Mesothelial cell of epicardium (in vitro differentiated cells): ENCODE results near the gene JMJD1C. TPM values are rescaled to one million over a fixed set of nuclear protein-coding genes. Genes with fewer than 3 reads are reported as not detected.
"Not testable (repeated sequence)": the region's sequence is repeated elsewhere in the genome, so short reads cannot be mapped to it uniquely, and the experiment has no call there.

Experiments
- DNase-seq, 2 experiments: peaks; one replicate each; pipeline ENCODE4 v3.0.0; 2021; ENCODE audit warnings: low spot score in 2 of 2; ENCODE audit not compliant: unreplicated experiment in 2 of 2
- H3K27ac Mint-ChIP-seq: 2 replicates; pipeline ENCODE4 v1.8.0; 2021; ENCODE audit warnings: mixed read lengths
- H3K27me3 Mint-ChIP-seq: 2 replicates; pipeline ENCODE4 v1.8.0; 2021; ENCODE audit warnings: low read depth, mixed read lengths
- H3K36me3 Mint-ChIP-seq: 2 replicates; pipeline ENCODE4 v1.8.0; 2021; ENCODE audit warnings: mixed read lengths
- H3K4me1 Mint-ChIP-seq: 2 replicates; pipeline ENCODE4 v1.8.0; 2021; ENCODE audit warnings: mixed read lengths
- H3K4me3 Mint-ChIP-seq: 2 replicates; pipeline ENCODE4 v1.8.0; 2021; ENCODE audit warnings: mild to moderate bottlenecking, moderate library complexity, mixed read lengths
- H3K9me3 Mint-ChIP-seq: 2 replicates; pipeline ENCODE4 v1.8.0; 2021; ENCODE audit warnings: mixed read lengths
- total RNA-seq: library from RNA; stranded (reverse); gene quantifications from 3 replicates; pipeline ENCODE4 v1.2.1, GENCODE V29; 2021
- TF ChIP-seq, protein P1 (sequence below): fragments of 200-600 bp; sonication (generic); IDR thresholded peaks from one replicate; pipeline ENCODE4 v1.5.0; 2021; ENCODE audit warnings: antibody characterized with exemption; ENCODE audit not compliant: unreplicated experiment

The JMJD1C gene
- total RNA-seq, 1 donor from 2014 or later, result 112 TPM

DNA sequence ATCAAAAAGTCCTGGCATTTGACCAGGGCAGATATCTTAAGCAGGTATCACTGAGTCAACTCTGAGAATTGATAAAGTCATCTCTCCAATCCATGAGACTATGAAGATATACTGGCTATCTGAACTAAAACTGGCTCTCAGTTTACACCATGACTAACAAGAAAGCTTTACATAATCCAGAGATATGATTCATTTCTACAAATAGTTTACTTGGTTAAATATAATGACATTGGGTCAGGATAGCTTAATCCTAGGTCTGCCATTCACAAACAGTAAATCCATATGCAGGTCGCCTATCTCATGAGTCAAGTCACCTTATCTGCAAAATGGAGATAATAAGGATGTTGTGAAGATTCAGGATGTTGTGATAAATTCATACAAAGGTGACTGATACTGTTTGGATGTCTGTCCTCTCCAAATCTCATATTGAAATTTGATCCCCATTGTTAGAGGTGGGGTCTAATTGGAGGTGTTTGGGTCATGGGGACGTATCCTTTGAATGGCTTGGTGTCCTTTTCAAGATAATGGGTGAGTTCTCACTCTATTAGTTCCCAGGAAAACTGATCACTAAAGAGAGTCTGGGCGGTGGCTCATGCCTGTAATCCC lies 117.4 kb downstream of the JMJD1C start:
- no peak for DNase-seq
- H3K4me3 Mint-ChIP-seq, result no peak overlapping the region
- H3K36me3 Mint-ChIP-seq, result peaks cover 10% of the 10 kb centered on the region
- H3K27me3 Mint-ChIP-seq, result no peaks in the 10 kb centered on the region
- TF ChIP-seq, protein P1, sequence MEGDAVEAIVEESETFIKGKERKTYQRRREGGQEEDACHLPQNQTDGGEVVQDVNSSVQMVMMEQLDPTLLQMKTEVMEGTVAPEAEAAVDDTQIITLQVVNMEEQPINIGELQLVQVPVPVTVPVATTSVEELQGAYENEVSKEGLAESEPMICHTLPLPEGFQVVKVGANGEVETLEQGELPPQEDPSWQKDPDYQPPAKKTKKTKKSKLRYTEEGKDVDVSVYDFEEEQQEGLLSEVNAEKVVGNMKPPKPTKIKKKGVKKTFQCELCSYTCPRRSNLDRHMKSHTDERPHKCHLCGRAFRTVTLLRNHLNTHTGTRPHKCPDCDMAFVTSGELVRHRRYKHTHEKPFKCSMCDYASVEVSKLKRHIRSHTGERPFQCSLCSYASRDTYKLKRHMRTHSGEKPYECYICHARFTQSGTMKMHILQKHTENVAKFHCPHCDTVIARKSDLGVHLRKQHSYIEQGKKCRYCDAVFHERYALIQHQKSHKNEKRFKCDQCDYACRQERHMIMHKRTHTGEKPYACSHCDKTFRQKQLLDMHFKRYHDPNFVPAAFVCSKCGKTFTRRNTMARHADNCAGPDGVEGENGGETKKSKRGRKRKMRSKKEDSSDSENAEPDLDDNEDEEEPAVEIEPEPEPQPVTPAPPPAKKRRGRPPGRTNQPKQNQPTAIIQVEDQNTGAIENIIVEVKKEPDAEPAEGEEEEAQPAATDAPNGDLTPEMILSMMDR, result no peak
- no peak overlapping the region for H3K27ac Mint-ChIP-seq
- H3K9me3 Mint-ChIP-seq, result peaks cover 7% of the 10 kb centered on the region
- H3K4me1 Mint-ChIP-seq, result no peaks in the 10 kb centered on the region

DNA sequence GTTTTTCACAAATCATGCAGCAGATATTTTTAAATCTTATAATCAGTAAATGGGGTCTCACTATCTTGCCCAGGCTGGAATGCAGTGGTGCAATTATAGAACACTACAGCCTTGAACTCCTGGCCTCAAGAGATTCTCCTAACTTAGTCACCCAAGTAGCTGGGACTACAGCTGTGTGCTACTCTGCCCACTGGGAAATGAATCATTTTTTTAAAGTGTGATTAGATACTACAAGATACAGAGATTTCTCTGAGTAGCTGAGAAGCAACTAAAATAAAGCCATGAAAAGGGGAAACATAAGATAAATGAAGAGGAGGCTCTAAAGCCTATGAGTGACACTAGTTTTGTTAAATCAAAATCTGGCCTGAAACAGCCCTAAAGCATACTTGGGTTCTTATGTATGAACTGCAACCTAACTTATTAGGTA lies 119.7 kb downstream of the JMJD1C start:
- TF ChIP-seq, protein P1, result no peak
- Mint-ChIP-seq H3K36me3 (peaks cover 7% of the 10 kb centered on the region), H3K27me3 (no peaks in the 10 kb centered on the region), H3K4me1 (no peaks in the 10 kb centered on the region), H3K9me3 (peaks cover 7% of the 10 kb centered on the region), H3K27ac (no peak overlapping the region), H3K4me3 (no peak overlapping the region)
- DNase-seq, result no peak

DNA sequence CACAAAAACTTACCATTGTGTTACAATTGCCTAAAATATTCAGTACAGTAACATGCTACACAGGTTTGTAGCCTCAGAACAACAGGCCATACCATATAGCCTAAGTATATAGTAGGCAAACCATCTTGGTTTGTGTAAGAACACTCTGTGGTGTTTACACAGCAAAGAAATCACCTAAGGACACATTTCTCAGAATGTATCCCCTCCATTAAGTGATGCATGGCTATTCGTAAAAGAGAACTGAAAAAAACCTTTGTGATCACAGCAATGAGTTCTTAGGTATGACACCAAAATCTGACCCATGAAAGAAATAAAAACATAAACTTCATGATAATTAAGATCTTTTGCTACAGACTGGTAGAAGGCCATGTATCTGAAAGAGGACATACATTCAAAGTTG lies 121.5 kb downstream of the JMJD1C start:
- peaks cover 7% of the 10 kb centered on the region for H3K36me3 Mint-ChIP-seq
- TF ChIP-seq, protein P1, result no peak
- peaks cover 7% of the 10 kb centered on the region for H3K9me3 Mint-ChIP-seq
- no peak overlapping the region for H3K4me3 Mint-ChIP-seq
- H3K4me1 Mint-ChIP-seq, result no peaks in the 10 kb centered on the region
- DNase-seq, result no peak
- H3K27me3 Mint-ChIP-seq, result no peaks in the 10 kb centered on the region
- no peak overlapping the region for H3K27ac Mint-ChIP-seq

DNA sequence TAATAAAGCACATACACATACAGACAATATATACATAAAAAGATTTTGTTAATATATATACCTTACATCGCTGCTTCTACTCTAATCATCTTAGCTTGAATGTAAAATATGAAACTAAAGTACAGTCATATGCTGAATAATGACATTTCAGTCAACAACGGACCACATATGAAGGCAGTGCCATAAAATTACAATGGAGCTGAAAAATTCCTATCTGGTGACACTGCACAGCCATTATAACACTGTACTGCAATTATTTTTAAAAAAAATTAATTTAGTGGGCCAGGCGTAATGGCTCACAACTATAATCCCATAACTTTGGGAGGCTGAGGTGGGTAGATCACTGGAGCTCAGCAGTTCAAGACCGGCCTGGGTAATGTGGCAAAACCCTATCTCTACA lies 122.3 kb downstream of the JMJD1C start:
- Mint-ChIP-seq H3K4me3 (no peak overlapping the region), H3K4me1 (no peaks in the 10 kb centered on the region), H3K9me3 (peaks cover 7% of the 10 kb centered on the region), H3K27ac (no peak overlapping the region), H3K27me3 (no peaks in the 10 kb centered on the region), H3K36me3 (peaks cover 5% of the 10 kb centered on the region)
- TF ChIP-seq, protein P1, result no peak
- DNase-seq, result no peak

DNA sequence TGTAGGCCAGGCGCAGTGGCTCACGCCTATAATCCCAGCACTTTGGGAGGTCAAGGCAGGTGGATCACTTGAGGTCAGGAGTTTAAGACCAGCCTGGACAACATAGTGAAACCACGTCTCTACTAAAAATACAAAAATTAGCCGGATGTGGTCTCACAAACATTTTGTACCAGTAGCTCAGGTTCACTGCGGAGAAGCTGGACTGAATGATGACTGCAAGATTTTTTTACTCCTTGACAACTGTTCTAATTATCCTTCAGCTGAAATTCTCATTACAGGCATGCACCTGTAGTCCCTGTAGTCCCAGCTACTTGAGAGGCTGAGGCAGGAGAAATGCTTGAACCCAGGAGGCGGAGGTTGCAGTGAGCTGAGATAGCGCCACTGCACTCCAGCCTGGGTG lies 126.1 kb downstream of the JMJD1C start:
- H3K27me3 Mint-ChIP-seq, H3K36me3 Mint-ChIP-seq, H3K4me1 Mint-ChIP-seq, H3K4me3 Mint-ChIP-seq, H3K9me3 Mint-ChIP-seq, H3K27ac Mint-ChIP-seq, DNase-seq: not testable (repeated sequence)

DNA sequence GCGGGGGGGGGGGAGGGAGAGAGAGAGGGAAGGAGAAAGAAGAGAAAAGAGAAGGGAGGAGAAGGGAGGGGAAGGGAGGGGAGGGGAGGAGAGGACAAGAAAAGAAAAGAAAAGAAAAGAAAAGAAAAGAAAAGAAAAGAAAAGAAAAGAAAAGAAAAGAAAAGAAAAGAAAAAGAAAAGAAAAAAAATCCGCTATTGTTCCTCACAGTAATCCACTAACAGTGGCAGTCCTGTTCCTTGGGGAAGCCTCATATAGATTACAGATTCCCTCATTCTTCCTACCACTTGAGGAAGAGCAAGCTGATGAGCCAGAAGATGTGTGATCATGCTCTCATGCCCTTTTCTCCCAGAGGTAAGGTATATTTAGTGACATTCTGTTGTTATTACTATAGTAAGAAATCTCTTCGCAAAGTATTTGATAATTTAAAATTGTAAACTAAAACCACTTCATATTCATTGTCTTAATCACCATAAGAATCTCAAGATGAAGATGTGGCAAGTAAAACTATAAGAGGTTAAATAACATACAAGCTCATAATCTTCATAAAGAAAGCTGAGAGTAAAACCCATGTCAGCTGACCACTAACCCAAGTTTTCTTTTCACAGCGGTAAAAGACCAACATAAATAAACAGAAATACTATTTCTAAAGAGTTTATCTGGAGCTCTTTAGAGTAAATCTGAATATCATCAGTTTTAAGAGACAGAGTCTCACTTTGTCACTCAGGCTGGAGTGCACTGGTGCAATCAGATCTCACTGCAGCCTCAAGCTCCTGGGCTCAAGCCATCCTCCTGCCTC lies 128.1 kb downstream of the JMJD1C start:
- no peak overlapping the region for H3K27ac Mint-ChIP-seq
- H3K36me3 Mint-ChIP-seq, result no peaks in the 10 kb centered on the region
- TF ChIP-seq, protein P1, result no peak
- no peaks in the 10 kb centered on the region for H3K4me1 Mint-ChIP-seq
- H3K4me3 Mint-ChIP-seq, result no peak overlapping the region
- H3K27me3 Mint-ChIP-seq, result no peaks in the 10 kb centered on the region
- DNase-seq, result no peak
- no peaks in the 10 kb centered on the region for H3K9me3 Mint-ChIP-seq
